SIG-M5 (cell line): ENCODE data around the gene OR1E1.
"Not testable (repeated sequence)": the region's sequence is repeated elsewhere in the genome, so short reads cannot be mapped to it uniquely, and the experiment has no call there.

ENCODE experiments used
- DNase-seq: peaks from one replicate; lab custom pipeline; 2025; lab: John Stamatoyannopoulos, UW

The OR1E1 gene, protein sequence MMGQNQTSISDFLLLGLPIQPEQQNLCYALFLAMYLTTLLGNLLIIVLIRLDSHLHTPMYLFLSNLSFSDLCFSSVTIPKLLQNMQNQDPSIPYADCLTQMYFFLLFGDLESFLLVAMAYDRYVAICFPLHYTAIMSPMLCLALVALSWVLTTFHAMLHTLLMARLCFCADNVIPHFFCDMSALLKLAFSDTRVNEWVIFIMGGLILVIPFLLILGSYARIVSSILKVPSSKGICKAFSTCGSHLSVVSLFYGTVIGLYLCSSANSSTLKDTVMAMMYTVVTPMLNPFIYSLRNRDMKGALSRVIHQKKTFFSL

DNA sequence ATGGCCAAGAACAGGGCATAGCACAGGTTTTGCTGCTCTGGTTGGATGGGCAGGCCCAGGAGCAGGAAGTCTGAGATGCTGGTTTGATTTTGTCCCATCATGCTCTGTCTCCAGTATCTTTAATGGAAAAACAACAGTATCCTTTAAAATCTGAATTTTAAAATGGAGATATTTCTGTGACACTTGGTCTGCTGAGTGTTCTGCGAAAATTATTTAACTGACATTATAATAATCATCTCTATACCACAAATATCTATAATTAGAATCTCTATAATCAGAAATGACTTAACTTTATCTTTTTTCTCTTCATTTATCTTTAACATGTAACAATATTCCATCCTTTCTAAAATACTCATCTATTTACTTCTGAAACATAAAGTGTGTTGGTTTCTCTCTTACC lies at the start of gene OR1E1:
OR1E1 (minus strand) TSS at position 101 of the 400 bp plus-strand sequence; CDS start at position 101, 0 bp downstream.
- no peak for DNase-seq

DNA sequence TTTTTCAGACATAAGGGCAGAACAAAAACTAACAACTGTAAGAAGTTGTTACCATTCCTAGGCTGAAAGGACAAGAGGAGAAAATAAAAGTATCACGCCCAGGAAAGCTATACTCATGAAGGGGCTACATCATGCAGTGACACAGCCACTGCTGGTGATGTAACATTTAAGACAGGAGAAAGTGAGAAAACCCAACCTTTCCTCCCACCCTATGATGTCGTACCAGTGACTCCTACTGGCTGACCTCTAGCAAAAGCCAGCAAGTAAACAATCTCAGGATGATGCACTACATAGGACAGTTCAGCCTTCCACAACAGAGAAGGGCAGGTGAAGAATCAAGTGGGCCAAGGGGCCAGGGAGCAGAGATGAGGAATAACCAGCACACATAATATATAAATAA lies 49.4 kb upstream of the OR1E1 start:
- DNase-seq, result no peak

DNA sequence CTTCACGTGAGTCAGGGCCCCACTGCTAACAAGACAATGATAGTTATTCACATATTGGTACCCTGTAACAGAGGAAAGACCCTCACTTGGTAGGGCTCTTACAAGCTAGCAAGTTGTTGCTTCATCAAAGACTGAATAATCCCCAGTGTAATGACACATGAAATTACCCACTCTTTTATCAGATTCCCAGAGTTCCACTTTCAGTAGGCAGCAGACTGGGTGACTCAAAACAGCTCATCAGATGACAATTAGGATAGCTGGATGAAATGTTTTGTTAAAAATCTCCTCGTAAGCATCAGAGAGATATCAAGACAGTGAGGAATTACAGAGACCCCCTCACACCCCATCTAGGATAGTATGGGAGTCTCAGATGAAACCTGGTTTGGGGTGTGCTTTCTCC lies 42.2 kb upstream of the OR1E1 start:
- no peak for DNase-seq

DNA sequence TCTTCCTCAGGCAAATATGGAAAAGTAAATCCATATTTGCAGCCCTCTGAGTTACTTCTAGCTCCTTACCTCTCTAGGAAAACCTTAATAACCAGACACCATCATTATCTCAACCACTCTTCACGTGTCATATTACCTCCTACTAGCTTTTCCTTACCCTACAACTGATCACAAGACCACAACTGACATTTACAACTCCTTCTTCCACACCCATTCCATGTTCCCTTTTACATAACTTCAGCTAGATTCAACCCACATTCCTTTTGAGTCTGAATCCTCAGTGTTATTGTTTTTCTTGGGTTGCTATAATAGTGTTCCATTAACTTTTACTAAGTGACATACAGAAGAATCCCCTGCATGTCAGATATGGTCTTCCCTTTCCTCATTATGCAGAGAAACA lies 40.2 kb upstream of the OR1E1 start:
- no peak for DNase-seq

DNA sequence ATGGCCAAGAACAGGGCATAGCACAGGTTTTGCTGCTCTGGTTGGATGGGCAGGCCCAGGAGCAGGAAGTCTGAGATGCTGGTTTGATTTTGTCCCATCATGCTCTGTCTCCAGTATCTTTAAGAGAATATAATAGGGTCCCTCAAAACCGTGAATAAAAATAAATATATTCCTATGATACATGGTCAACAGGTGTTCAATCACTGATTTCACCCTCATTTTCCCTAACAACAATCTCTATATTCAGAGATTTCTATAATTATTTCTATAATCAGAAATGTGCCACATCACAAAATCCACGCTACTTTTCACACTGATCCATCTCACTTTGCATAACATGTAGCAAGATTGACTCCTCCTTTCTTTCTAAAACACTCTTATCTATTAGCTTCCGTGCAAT lies 35.5 kb upstream of the OR1E1 start, which contains the start of gene OR1E2:
OR1E2 (minus strand) TSS at position 101 of the 400 bp plus-strand sequence; CDS start at position 101, 0 bp downstream.
- no peak for DNase-seq

DNA sequence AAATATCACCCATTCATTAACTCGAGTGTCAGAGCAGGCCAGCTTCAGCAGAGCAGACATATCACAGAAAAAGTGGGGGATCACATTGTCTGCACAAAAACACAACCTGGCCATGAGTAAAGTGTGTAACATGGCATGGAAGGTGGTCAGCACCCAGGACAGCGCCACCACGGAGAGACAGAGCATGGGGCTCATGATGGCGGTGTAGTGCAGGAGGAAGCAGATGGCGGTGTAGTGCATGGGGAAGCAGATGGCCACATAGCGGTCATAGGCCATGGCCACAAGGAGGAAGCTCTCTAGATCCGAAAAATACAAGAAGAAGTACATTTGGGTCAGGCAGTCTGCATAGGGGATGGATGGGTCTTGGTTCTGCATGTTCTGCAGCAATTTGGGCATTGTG lies 35.0 kb upstream of the OR1E1 start:
- DNase-seq, result not testable (repeated sequence)

DNA sequence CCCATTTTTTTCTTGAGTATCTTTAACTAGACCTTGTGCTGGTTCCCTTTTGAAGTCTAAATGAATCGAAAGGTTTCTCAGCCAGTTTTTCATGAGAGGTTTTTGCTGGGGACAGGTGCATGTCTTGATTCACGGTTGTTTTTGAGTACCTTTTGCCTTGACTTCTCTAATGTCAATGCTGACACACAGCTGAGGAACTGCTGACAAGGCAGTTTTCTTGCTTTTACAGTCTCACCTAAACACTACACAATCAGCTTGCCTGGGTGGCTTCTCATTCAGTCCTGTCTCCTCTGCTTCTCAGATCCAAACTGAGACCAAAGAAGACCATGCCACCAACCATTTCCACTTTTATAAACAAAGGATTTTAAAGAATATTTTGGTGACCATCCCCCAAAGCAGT lies 20.0 kb upstream of the OR1E1 start:
- no peak for DNase-seq

DNA sequence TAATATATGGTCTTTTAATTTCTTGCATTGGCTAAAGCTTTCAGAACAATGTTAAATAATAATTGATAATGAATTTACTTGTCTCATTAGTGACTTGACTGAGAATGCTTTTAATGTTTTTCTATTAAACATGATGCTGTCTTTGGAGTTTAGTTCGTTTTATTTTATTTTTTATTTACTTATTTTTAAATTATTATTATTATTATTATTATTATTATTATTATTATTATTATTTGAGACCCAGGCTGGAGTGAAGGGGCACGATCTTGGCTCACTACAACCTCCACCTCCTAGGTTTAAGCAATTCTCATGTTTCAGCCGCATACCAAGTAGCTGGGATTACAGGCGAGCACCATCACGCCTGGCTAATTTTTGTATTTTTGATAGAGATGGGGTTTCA lies 17.4 kb upstream of the OR1E1 start:
- DNase-seq, result no peak

DNA sequence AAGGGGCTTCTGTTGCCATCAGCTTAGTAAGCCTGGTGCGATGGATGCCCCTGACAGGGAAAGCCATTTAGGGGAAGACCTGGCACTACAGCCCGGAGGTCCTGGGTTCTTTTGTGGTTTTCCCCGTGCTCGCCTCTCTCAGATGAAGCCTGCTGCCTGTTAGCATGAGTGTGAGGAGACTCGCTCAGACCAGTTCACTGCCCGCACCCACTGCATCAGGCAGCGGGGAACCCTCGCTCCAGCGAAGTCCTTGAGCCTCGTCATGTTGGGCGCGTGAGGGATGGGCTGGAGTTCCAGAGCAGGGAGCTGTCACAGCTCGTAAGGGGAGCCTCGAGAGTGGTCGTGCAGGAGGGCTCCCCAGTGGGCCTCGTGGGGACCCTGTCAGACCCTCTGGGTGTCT lies 14.0 kb upstream of the OR1E1 start:
- DNase-seq, result not testable (repeated sequence)

DNA sequence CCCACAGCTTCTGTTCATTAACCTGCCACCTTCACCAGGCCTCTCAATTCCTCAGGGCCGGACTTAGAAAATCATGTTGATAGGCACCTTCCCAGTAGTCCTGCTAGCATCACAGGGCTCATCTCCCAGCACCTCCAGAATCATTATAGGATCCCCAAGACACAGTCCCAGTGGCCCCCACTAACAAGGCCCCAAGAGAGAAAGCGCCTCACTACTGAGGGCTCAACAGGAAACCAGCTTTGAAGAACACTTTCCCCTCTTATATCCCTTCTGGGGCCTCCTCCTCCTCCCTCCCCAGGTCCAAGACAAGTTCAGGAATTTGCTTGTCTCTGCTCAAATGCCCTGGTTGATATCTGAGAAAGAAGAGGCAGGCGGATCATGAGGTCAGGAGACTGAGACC lies 12.9 kb upstream of the OR1E1 start, which contains the start of gene OR3A3:
OR3A3 (plus strand) TSS at position 301 of the 400 bp plus-strand sequence.
- DNase-seq, result no peak

DNA sequence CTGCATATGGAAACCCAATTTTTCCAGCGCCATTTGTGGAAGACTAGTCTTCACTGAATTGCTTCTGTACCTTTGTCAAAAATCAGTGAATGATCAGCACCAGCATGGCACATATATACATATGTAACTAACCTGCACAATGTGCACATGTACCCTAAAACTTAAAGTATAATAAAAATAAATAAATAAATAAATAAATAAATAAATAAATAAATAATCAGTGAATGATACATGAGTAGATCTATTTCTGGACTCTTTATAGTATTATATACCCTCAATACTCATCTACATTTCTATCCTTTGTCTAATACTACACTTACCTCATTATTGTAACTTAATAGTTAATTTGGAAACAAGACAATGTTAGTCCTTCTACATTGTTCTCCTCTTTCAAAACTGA lies 5.6 kb upstream of the OR1E1 start:
- DNase-seq, result not testable (repeated sequence)

DNA sequence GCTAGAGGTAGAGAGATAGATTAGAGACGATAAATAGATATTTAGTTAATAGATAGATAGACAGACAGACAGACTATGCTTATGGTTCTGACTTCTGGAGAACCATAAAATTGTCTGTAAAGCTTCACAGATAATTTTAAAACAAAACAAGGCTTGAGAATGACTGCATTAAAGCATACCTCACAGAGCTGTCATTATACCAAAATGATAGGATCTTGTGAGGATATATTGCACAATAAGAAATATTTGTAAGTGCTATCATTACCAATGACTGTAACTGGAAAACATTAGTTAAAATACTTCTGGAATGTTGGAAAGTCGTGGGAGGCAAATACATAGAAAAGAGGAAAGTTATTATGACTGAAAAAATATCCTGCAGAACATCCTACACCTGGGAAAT lies 3.6 kb upstream of the OR1E1 start:
- DNase-seq, result no peak

DNA sequence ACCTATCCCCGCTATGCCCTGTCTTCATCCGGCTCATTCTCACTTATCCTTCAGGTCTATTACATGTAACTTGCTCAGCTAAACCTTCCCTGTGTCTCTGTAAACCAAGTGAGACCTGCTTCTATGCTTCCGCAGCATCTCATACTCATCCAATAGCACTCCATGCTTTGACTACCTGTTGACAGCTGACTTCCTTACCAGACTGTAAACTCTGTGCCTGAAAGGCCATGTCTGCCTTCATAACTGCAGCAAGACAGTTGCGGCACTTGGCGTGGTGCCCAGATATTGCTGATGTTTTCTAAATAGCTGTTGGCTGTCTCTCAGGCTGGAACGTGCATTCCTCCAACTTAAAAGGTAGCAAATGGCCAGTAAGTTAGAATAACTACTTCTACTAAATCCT lies 1.8 kb upstream of the OR1E1 start:
- no peak for DNase-seq

DNA sequence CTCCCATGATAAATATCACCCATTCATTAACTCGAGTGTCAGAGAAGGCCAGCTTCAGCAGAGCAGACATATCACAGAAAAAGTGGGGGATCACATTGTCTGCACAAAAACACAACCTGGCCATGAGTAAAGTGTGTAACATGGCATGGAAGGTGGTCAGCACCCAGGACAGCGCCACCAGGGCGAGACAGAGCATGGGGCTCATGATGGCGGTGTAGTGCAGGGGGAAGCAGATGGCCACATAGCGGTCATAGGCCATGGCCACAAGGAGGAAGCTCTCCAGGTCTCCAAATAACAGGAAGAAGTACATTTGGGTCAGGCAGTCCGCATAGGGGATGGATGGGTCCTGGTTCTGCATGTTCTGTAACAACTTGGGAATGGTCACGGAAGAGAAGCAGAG lies 409 bp downstream of the OR1E1 start:
- not testable (repeated sequence) for DNase-seq

DNA sequence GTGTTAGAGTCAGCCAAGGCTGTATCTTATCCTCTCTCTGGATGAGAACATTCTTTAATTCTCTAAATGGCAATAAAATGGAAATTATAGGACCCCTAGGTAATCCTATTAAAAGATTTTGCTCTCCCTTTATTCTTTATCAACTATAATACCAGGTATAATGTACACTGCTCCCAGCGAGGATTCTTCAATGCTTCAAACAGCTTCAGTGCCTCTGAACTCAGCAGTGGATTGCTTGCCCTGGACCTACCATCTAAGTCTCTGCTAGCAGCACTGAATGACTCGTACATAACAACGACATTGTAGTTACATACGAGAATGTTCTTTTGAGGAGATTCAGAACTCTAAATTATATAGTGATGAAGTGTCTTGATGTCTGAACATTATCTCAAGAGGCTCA lies 8.4 kb downstream of the OR1E1 start:
- DNase-seq, result no peak

DNA sequence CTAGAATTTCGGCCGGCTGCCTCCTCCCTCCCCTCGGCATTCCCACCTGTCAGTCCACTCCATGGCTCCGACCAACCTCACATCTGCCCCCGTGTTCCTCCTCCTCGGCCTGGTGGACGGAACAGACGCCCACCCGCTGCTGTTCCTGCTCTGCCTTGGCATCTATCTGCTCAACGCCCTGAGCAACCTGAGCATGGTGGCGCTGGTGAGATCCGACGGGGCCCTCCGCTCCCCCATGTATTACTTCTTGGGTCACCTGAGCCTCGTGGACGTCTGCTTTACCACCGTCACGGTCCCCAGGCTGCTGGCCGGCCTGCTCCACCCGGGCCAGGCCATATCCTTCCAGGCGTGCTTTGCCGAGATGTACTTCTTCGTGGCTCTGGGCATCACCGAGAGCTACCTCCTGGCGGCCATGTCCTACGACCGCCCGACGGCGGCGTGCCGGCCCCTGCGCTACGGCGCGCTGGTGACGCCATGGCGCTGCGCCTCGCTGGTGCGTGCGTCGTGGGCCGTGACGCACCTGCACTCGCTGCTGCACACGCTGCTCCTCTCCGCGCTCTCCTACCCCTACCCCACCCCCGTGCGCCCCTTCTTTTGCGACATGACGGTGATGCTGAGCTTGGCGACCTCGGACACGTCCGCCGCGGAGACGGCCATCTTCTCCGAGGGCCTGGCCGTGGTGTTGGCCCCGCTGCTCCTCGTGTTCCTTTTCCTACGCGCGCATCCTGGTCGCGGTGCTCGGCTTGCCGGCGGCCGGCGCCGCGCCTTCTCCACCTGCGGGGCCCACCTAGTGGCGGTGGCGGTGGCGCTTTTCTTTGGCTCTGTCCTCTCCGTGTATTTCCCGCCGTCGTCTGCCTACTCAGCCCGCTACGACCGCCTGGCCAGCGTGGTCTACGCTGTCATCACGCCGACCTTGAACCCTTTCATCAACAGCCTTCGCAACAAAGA lies 12.1 kb downstream of the OR1E1 start, which contains the start of gene OR3A2:
OR3A2 (minus strand) TSS at position 440 of the 948 bp plus-strand sequence.
- no peak for DNase-seq

DNA sequence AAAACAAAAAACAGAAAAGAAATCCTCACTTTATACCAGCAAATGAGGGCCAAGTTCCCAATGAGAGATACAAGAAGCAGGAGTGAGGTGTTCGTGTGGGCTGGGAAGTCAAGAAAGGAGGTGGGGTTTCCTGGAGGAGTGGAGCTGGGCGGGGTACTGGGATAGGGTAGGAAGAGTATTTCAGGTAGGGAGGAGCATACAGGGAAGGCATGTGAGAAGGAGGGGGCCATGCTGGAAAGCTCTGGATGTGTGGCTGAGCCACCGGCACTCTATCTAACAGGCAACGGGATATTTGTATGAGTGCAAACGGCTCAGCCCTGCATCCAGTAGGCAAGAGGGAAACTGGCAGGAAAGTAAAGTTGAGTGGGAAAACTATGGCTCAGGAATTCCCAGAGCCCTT lies 16.3 kb downstream of the OR1E1 start:
- no peak for DNase-seq

DNA sequence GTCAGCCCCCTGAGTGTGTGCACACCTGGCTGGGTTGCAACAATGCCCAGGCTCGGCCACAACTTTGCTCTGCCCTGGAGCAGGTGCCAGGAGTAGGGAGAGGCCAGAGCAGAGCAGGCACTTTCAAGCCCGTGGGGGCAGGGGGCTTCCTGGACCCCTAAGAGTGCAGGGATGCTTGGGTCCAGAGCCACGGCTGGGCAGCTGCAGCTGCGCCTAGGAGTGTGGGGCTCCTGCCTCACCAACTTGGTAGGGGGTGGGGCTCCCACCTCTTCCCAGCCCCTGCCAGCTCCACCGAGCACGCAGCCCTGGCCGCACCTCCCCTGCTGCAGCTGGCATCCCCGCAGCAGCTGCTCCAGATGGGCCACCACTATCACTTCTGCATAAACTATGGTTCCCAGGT lies 19.9 kb downstream of the OR1E1 start:
- DNase-seq, result no peak

DNA sequence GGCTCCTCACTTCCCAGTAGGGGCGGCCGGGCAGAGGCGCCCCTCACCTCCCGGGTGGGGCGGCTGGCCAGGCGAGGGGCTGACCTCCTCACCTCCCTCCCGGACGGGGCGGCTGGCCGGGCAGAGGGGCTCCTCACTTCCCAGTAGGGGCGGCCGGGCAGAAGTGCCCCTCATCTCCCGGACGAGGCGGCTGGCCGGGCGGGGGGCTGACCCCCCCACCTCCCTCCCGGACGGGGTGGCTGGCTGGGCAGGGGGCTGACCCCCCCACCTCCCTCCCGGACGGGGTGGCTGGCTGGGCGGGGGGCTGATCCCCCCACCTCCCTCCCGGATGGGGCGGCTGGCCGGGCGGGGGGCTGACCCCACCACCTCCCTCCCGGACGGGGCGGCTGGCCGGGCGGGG lies 27.0 kb downstream of the OR1E1 start:
- not testable (repeated sequence) for DNase-seq
